ENCODE data around the gene BIN1. TPM values are rescaled to one million over a fixed set of nuclear protein-coding genes. Genes with fewer than 3 reads are reported as not detected.

Gene BIN1
- total RNA-seq, 1 experiment from 2014 or later: 76.5 TPM

GRCh38 chr2:127078028-127078427 is 28.9 kb downstream of the BIN1 start:
- Histone ChIP-seq H3K4me3 (no peak overlapping the region), H3K9me3 (replicated peaks) (peaks cover 3% of the 10 kb centered on the region; the same call in 1 of the 2 replicates), H3K36me3 (peaks cover 3% of the 10 kb centered on the region; the same call in 1 of the 2 replicates), H3K27ac (peak overlapping the region; percentile 53), H3K4me1 (replicated peaks) (peaks cover 74% of the 10 kb centered on the region), H3K27me3 (replicated peaks) (no peaks in the 10 kb centered on the region)
- no peak for DNase-seq (ENCODE audit: low read depth in 1 of 2, low spot score in 2 of 2)

DNA sequence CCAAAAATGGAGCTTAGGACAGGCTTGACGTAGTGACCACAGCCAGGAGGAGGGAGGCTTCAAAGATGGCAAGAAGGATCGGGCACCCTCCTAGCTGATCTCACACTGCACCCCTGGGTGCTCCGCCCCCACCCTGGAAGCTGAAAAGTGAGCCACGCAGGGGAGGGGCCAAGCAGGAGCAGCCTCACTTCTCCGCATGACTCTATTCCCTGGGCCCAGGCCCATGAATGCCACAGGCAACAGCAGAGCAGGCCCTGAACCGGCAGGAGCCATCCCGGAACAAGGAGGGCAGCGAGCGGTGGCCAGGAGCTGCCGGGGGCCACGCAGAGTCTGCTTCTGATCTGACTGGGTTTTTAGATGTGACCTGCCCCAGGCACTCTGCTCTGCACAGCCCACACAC is 30.0 kb downstream of the BIN1 start:
- DNase-seq (ENCODE audit: low read depth in 1 of 2, low spot score in 2 of 2): no peak
- H3K9me3 ChIP-seq (replicated peaks): peaks cover 3% of the 10 kb centered on the region; the same call in 1 of the 2 replicates
- no peaks in the 10 kb centered on the region for H3K27me3 ChIP-seq (replicated peaks)
- no peak overlapping the region for H3K4me3 ChIP-seq
- H3K4me1 ChIP-seq (replicated peaks): peaks cover 73% of the 10 kb centered on the region
- peaks cover 7% of the 10 kb centered on the region for H3K36me3 ChIP-seq
- peak overlapping the region; percentile 53 for H3K27ac ChIP-seq

DNA sequence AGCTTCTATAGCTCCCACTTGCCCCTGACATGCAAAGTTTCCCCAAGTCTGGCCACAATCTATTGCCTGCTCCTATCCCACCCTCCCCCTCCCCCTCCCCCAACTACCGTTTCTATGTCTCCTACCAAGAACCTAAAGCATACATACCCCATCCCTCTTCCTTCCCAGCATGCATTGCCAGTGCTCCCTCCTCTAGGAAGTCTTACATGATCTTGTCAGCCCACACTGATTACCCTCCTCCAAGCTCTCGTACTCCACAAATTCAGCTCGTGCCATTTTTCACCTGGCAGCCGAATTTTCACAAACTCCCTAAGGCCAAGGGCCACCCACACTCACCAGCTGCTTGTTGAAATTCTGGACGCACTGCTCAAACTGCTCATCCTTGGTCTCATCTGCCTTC is 30.7 kb downstream of the BIN1 start:
- peaks cover 3% of the 10 kb centered on the region; the same call in 1 of the 2 replicates for H3K9me3 ChIP-seq (replicated peaks)
- no peak overlapping the region for H3K4me3 ChIP-seq
- no peak for DNase-seq (ENCODE audit: low read depth in 1 of 2, low spot score in 2 of 2)
- peaks cover 70% of the 10 kb centered on the region for H3K4me1 ChIP-seq (replicated peaks)
- no peak overlapping the region for H3K27ac ChIP-seq
- peaks cover 12% of the 10 kb centered on the region for H3K36me3 ChIP-seq
- no peaks in the 10 kb centered on the region for H3K27me3 ChIP-seq (replicated peaks)

- Histone ChIP-seq H3K36me3 (peaks cover 12% of the 10 kb centered on the region), H3K9me3 (replicated peaks) (peaks cover 3% of the 10 kb centered on the region; the same call in 1 of the 2 replicates), H3K4me1 (replicated peaks) (peaks cover 65% of the 10 kb centered on the region), H3K4me3 (no peak overlapping the region), H3K27me3 (replicated peaks) (no peaks in the 10 kb centered on the region), H3K27ac (no peak overlapping the region)
- DNase-seq (ENCODE audit: low read depth in 1 of 2, low spot score in 2 of 2): no peak
Measured at GRCh38 chr2:127075821-127076220, 31.1 kb downstream of the BIN1 start.

DNA sequence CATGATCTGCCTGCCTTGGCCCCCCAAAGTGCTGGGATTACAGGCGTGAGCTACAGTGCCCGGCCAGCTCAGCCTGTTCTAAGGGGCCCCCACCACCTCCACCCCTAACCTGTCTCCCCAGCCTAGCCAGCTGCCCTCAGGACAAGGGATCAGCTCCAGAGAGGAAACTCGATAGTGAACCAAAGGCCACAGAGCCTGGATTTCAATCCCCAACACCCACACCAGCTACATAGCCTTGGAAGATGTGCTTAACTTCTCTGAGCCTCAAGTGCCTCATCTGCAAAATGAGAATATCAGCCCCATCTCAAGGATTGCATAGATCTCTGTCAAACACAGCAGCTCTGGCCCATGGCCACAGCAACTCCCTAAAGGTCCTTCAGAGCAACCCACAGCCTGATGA is 32.0 kb downstream of the BIN1 start:
- H3K4me1 ChIP-seq (replicated peaks): peaks cover 56% of the 10 kb centered on the region
- no peaks in the 10 kb centered on the region for H3K27me3 ChIP-seq (replicated peaks)
- peak overlapping the region; percentile 12; the same call in 1 of the 2 replicates for H3K27ac ChIP-seq
- peaks cover 17% of the 10 kb centered on the region for H3K36me3 ChIP-seq
- DNase-seq (ENCODE audit: low read depth in 1 of 2, low spot score in 2 of 2): no peak
- H3K4me3 ChIP-seq: no peak overlapping the region
- peaks cover 3% of the 10 kb centered on the region; the same call in 1 of the 2 replicates for H3K9me3 ChIP-seq (replicated peaks)

- peak overlapping the region; percentile 12; the same call in 1 of the 2 replicates for H3K27ac ChIP-seq
Measured at GRCh38 chr2:127074358-127074757, 32.6 kb downstream of the BIN1 start.

GRCh38 chr2:127072970-127073369 is 34.0 kb downstream of the BIN1 start:
- H3K27ac ChIP-seq: no peak overlapping the region
- H3K4me1 ChIP-seq (replicated peaks): peaks cover 42% of the 10 kb centered on the region
- no peaks in the 10 kb centered on the region for H3K27me3 ChIP-seq (replicated peaks)
- H3K4me3 ChIP-seq: no peak overlapping the region
- H3K9me3 ChIP-seq (replicated peaks): peaks cover 3% of the 10 kb centered on the region; the same call in 1 of the 2 replicates
- DNase-seq (ENCODE audit: low read depth in 1 of 2, low spot score in 2 of 2): no peak
- peaks cover 23% of the 10 kb centered on the region for H3K36me3 ChIP-seq

More at GRCh38 chr2:127074358-127074757, 32.6 kb downstream of the BIN1 start:
- H3K9me3 ChIP-seq (replicated peaks): peaks cover 3% of the 10 kb centered on the region; the same call in 1 of the 2 replicates
- peak; percentile 56 to 68 for DNase-seq (ENCODE audit: low read depth in 1 of 2, low spot score in 2 of 2)
- H3K4me3 ChIP-seq: no peak overlapping the region
- H3K27me3 ChIP-seq (replicated peaks): no peaks in the 10 kb centered on the region
- peaks cover 22% of the 10 kb centered on the region for H3K36me3 ChIP-seq
- peaks cover 51% of the 10 kb centered on the region for H3K4me1 ChIP-seq (replicated peaks)

- no peak overlapping the region for H3K4me3 ChIP-seq
- no peak overlapping the region for H3K27ac ChIP-seq
- H3K27me3 ChIP-seq (replicated peaks): no peaks in the 10 kb centered on the region
- H3K4me1 ChIP-seq (replicated peaks): peaks cover 42% of the 10 kb centered on the region
- H3K9me3 ChIP-seq (replicated peaks): peaks cover 3% of the 10 kb centered on the region; the same call in 1 of the 2 replicates
- DNase-seq (ENCODE audit: low read depth in 1 of 2, low spot score in 2 of 2): no peak
- peaks cover 27% of the 10 kb centered on the region for H3K36me3 ChIP-seq
Measured at GRCh38 chr2:127072396-127072795, 34.6 kb downstream of the BIN1 start.

DNA sequence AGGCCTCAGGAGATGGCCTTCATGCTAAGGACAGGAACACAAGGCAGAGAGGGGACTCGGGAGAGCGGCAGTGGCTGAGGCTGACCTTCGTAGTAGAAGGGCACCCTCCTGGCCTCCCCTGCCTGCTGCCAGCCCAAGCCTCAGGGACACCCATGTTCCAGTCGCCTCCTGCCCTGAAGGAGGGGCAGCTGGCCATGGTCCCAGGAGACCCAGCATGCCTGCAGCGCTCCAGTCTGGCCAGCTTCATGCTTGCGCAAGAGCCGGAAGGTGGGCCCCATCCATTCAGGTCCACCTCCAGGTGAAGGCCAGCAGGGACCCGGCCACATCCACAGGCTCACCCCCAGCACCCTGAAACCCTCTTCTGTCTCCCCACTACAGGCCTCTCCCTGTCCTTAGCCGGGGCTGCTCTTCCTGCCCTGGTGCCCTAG is 35.0 kb downstream of the BIN1 start:
- peaks cover 30% of the 10 kb centered on the region for H3K36me3 ChIP-seq
- no peak overlapping the region for H3K27ac ChIP-seq
- 0 out of 2 replicates have a peak, but pooled peaks cover 3% of the 10 kb centered on the region for H3K9me3 ChIP-seq (replicated peaks)
- DNase-seq (ENCODE audit: low read depth in 1 of 2, low spot score in 2 of 2): no peak
- no peak overlapping the region for H3K4me3 ChIP-seq
- peaks cover 42% of the 10 kb centered on the region for H3K4me1 ChIP-seq (replicated peaks)
- no peaks in the 10 kb centered on the region for H3K27me3 ChIP-seq (replicated peaks)

DNA sequence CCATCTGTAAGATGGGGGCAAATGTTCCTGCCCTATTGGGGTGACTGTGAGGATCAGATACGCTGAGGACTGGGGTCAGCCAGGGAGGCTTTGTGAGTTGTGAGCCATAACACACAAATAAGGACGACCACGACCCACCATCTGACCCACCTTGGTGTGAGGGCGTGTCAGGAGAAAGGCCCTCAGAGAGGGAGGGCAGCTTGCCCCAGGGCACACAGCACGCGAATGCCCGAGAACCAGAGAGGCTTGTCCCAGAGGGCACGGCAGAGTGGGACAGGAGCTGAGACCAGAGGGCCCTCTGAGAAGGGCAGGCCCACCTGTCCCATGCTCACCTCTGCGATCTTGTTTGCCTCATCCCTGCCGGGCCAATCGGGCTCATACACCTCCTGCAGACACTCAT is 36.7 kb downstream of the BIN1 start:
- Histone ChIP-seq H3K9me3 (replicated peaks) (0 out of 2 replicates have a peak, but pooled peaks cover 3% of the 10 kb centered on the region), H3K36me3 (peaks cover 35% of the 10 kb centered on the region), H3K4me3 (no peak overlapping the region), H3K27me3 (replicated peaks) (no peaks in the 10 kb centered on the region), H3K27ac (no peak overlapping the region), H3K4me1 (replicated peaks) (peaks cover 51% of the 10 kb centered on the region)
- no peak for DNase-seq (ENCODE audit: low read depth in 1 of 2, low spot score in 2 of 2)

DNA sequence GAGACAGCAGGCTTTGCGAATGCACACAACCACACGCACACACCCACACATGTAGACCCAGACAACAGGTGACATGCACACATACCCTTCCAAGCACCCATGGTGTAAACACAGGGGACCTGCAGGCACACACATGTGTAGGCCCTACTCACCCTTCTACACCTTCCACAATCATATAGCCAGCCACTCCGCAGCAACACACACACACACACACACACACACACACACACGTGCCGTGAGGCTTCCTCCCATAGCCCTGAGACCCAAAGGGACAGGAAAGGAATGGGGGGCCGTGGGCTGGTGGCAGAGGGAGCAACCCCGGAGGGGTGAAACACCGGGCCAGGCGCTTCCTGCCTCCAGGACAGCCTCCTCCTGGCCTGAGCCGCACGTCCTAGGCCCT is 37.4 kb downstream of the BIN1 start:
- Histone ChIP-seq H3K4me3 (no peak overlapping the region), H3K4me1 (replicated peaks) (peaks cover 51% of the 10 kb centered on the region), H3K36me3 (peaks cover 35% of the 10 kb centered on the region), H3K9me3 (replicated peaks) (no peaks in the 10 kb centered on the region), H3K27ac (no peak overlapping the region), H3K27me3 (replicated peaks) (no peaks in the 10 kb centered on the region)
- no peak for DNase-seq (ENCODE audit: low read depth in 1 of 2, low spot score in 2 of 2)

DNA sequence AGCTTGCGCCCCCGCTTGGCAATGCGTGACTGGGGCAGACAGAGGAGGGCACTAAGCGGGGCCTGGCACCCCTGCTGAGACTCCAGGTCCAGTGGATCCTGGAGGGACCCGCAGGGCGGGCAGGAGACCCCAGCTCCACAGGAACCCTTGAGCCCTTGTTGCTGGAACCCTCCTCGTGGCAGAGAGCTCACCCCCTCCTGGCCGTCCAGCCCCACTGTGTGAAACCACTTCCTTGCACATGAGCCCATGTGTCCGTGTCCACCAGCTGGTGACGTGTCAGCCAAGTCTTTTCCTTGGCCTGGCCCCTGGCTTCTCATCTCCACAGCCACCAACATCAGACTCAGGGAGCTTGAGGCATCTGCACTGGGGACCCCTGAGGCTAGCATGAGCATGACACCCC is 38.0 kb downstream of the BIN1 start:
- H3K27me3 ChIP-seq (replicated peaks): no peaks in the 10 kb centered on the region
- no peaks in the 10 kb centered on the region for H3K9me3 ChIP-seq (replicated peaks)
- no peak overlapping the region for H3K27ac ChIP-seq
- H3K4me3 ChIP-seq: no peak overlapping the region
- peaks cover 51% of the 10 kb centered on the region for H3K4me1 ChIP-seq (replicated peaks)
- DNase-seq (ENCODE audit: low read depth in 1 of 2, low spot score in 2 of 2): no peak
- peaks cover 37% of the 10 kb centered on the region for H3K36me3 ChIP-seq

GRCh38 chr2:127068351-127068741 is 38.6 kb downstream of the BIN1 start:
- Histone ChIP-seq H3K36me3 (peaks cover 40% of the 10 kb centered on the region), H3K4me1 (replicated peaks) (peaks cover 46% of the 10 kb centered on the region), H3K9me3 (replicated peaks) (no peaks in the 10 kb centered on the region), H3K4me3 (no peak overlapping the region), H3K27ac (no peak overlapping the region), H3K27me3 (replicated peaks) (no peaks in the 10 kb centered on the region)
- no peak for DNase-seq (ENCODE audit: low read depth in 1 of 2, low spot score in 2 of 2)

GRCh38 chr2:127067620-127068350 is 39.2 kb downstream of the BIN1 start:
- Histone ChIP-seq H3K4me3 (no peak overlapping the region), H3K27me3 (replicated peaks) (no peaks in the 10 kb centered on the region), H3K9me3 (replicated peaks) (no peaks in the 10 kb centered on the region), H3K36me3 (peaks cover 44% of the 10 kb centered on the region), H3K27ac (peak overlapping the region; percentile 56), H3K4me1 (replicated peaks) (peaks cover 46% of the 10 kb centered on the region)
- peak; percentile 66 to 69 for DNase-seq (ENCODE audit: low read depth in 1 of 2, low spot score in 2 of 2)

Data from SJSA1 (cell line).